Endothelial cell (in vitro differentiated cells): Measurements from ENCODE around the gene COPS7B. TPM values are rescaled to one million over a fixed set of nuclear protein-coding genes. Genes with fewer than 3 reads are reported as not detected.
A peak's percentile ranks its signal among the peaks of the same experiment; 100 is the strongest.

ENCODE experiments used
- DNase-seq: peaks from one replicate; pipeline ENCODE4 v3.0.0; 2021; ENCODE audit warnings: low spot score
- H3K27ac Mint-ChIP-seq: one replicate; pipeline ENCODE4 v1.8.0; 2021; ENCODE audit warnings: mixed read lengths, inconsistent platforms; ENCODE audit not compliant: unreplicated experiment
- H3K27me3 Mint-ChIP-seq: one replicate; pipeline ENCODE4 v1.8.0; 2021; ENCODE audit warnings: mild to moderate bottlenecking, moderate library complexity, mixed read lengths, inconsistent platforms; ENCODE audit not compliant: unreplicated experiment
- H3K36me3 Mint-ChIP-seq: one replicate; pipeline ENCODE4 v1.8.0; 2021; ENCODE audit warnings: mild to moderate bottlenecking, low read depth, mixed read lengths, inconsistent platforms; ENCODE audit not compliant: unreplicated experiment
- H3K4me1 Mint-ChIP-seq: one replicate; pipeline ENCODE4 v1.8.0; 2021; ENCODE audit warnings: mild to moderate bottlenecking, mixed read lengths, inconsistent platforms; ENCODE audit not compliant: unreplicated experiment
- H3K4me3 Mint-ChIP-seq: one replicate; pipeline ENCODE4 v1.8.0; 2021; ENCODE audit warnings: mild to moderate bottlenecking, mixed read lengths, inconsistent platforms; ENCODE audit not compliant: unreplicated experiment
- H3K9me3 Mint-ChIP-seq: one replicate; pipeline ENCODE4 v1.8.0; 2021; ENCODE audit warnings: mixed read lengths, inconsistent platforms; ENCODE audit not compliant: unreplicated experiment
- CTCF ChIP-seq: fragments of 200-600 bp; sonication (generic); IDR thresholded peaks from one replicate; pipeline ENCODE4 v1.5.0; 2021; ENCODE audit warnings: antibody characterized with exemption; ENCODE audit not compliant: unreplicated experiment
- total RNA-seq: library from RNA; stranded (reverse); fragmentation: NEBNext Ultra II Directional; extraction: Animal tissue kit (Norgen Biotek cat#: 25700); gene quantifications from one replicate; pipeline ENCODE4 v1.2.1, GENCODE V29; 2021; ENCODE audit not compliant: unreplicated experiment

The COPS7B gene
- total RNA-seq, 1 donor from 2014 or later = 55.6 TPM

GRCh38 chr2:231794383-231794782 lies 8.1 kb downstream of the COPS7B start:
- no peaks in the 10 kb centered on the region for H3K4me1 Mint-ChIP-seq
- no peaks in the 10 kb centered on the region for H3K27me3 Mint-ChIP-seq
- no peak for DNase-seq
- peaks cover 30% of the 10 kb centered on the region for H3K36me3 Mint-ChIP-seq
- H3K4me3 Mint-ChIP-seq = no peak overlapping the region
- no peaks in the 10 kb centered on the region for H3K9me3 Mint-ChIP-seq
- no peak for TF ChIP-seq CTCF
- no peak overlapping the region for H3K27ac Mint-ChIP-seq

GRCh38 chr2:231795525-231796327 lies 9.5 kb downstream of the COPS7B start:
- Mint-ChIP-seq H3K9me3 (no peaks in the 10 kb centered on the region), H3K36me3 (peaks cover 30% of the 10 kb centered on the region), H3K27ac (no peak overlapping the region), H3K4me3 (no peak overlapping the region), H3K4me1 (no peaks in the 10 kb centered on the region), H3K27me3 (no peaks in the 10 kb centered on the region)
- no peak for DNase-seq
- peak; percentile 35 for TF ChIP-seq CTCF

- peaks cover 1% of the 10 kb centered on the region for H3K27me3 Mint-ChIP-seq
- H3K9me3 Mint-ChIP-seq = no peaks in the 10 kb centered on the region
- no peak overlapping the region for H3K4me3 Mint-ChIP-seq
- H3K4me1 Mint-ChIP-seq = peaks cover 11% of the 10 kb centered on the region
- no peak overlapping the region for H3K27ac Mint-ChIP-seq
- peak; percentile 85 for TF ChIP-seq CTCF
- peak; percentile 63 for DNase-seq
- peaks cover 27% of the 10 kb centered on the region for H3K36me3 Mint-ChIP-seq
Observed at GRCh38 chr2:231800493-231801091, 14.3 kb downstream of the COPS7B start.

- peaks cover 14% of the 10 kb centered on the region for H3K4me1 Mint-ChIP-seq
- no peak for DNase-seq
- H3K4me3 Mint-ChIP-seq = no peak overlapping the region
- H3K27ac Mint-ChIP-seq = no peak overlapping the region
- no peaks in the 10 kb centered on the region for H3K9me3 Mint-ChIP-seq
- peaks cover 24% of the 10 kb centered on the region for H3K36me3 Mint-ChIP-seq
- H3K27me3 Mint-ChIP-seq = peaks cover 4% of the 10 kb centered on the region
- no peak for TF ChIP-seq CTCF
Observed at GRCh38 chr2:231803501-231804138, 17.4 kb downstream of the COPS7B start.
